Loucy (cell line): ENCODE results near the gene SDHA.
"Not testable (repeated sequence)": the region's sequence is repeated elsewhere in the genome, so short reads cannot be mapped to it uniquely, and the experiment has no call there.

Experiments
- CTCF ChIP-seq: fragments of 200-600 bp; sonication (generic); conservative IDR thresholded peaks from 2 replicates; pipeline ENCODE4 v1.5.1; 2014; ENCODE audit warnings: mild to moderate bottlenecking, antibody characterized with exemption, low read length
- EZH2phosphoT487 ChIP-seq: fragments of 200-600 bp; IDR thresholded peaks from 2 replicates; pipeline ENCODE4 v1.6.1; 2018; ENCODE audit warnings: antibody characterized with exemption, mild to moderate bottlenecking, moderate library complexity, borderline replicate concordance

GRCh38 chr5:251975-252374 is 33.9 kb downstream of the SDHA start:
- not testable (repeated sequence) for TF ChIP-seq CTCF, EZH2phosphoT487
